ENCODE measurements around the gene NDC80.

Gene NDC80

DNA sequence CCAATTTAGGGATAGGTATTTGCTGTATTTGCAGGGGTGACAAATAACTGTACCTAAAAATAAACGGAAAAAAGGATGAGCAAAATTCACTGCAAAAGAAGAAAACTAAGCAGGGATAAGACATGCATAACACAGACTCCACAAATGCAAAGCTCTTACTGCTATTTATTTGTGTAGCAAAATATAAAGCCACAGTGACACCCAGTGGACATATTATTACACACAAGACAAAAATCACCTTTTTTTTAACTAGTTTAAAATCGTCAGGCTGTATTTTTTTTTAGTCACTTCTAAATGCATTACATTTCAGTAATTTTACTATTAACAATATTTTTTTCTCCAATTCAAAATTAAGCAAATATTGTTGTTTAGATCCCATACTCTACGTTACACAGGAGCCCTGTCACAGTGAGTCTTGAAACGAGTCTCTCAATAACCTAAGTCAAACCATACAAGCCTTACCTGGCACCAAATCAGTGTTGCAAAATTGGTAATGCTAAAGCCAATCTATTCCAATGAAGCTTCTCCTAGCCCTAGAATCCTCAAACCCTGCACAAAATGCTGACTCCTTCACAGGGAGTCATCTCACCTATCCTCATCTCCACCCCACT, 23.8 kb upstream of the NDC80 start:
- peaks cover 0 to 17% (median 13%) of the 10 kb centered on the region in 10 experiments; a peak in 15 of 20 replicates for H3K4me1 ChIP-seq
- H4K20me1 ChIP-seq = no peaks in the 10 kb centered on the region
- H3K4me2 ChIP-seq = no peak overlapping the region
- peaks cover 3 to 42% (median 10%) of the 10 kb centered on the region in 11 experiments; a peak in 15 of 22 replicates for H3K36me3 ChIP-seq
- no peak overlapping the region for H3K4me3 ChIP-seq
- no peak for TF ChIP-seq Cebpa-rat (IDR thresholded peaks at IDR 0.05)
- no peak overlapping the region for H3K27ac ChIP-seq
- H3K9ac ChIP-seq = no peak overlapping the region
- H3K9me3 ChIP-seq (replicated peaks in 1 of 11) = no peaks in the 10 kb centered on the region
- H3K27me3 ChIP-seq = no peaks in the 10 kb centered on the region

DNA sequence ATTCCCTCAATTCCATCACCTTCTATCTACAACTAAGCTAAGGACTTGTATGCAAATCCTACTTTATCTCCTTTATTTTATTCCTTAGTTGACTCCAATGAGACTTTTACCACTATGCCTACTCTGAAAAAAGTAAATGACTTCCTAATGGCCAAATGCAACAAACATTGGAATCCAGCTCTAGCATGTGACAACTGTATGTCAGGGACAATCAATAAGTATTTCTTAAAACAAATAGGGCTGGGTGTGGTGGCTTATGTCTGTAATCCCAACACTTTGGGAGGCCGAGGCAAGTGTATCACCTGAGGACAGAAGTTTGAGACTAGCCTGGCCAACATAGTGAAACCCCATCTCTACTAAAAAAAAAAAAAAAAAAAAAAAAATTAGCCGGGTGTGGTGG, 21.9 kb upstream of the NDC80 start:
- TF ChIP-seq Cebpa-rat (IDR thresholded peaks at IDR 0.05) = no peak
- no peak overlapping the region for H3K4me3 ChIP-seq
- no peaks in the 10 kb centered on the region for H3K27me3 ChIP-seq
- no peak overlapping the region for H3K27ac ChIP-seq
- no peaks in the 10 kb centered on the region for H3K4me1 ChIP-seq
- no peaks in the 10 kb centered on the region for H3K9me3 ChIP-seq (replicated peaks in 1 of 11)
- no peaks in the 10 kb centered on the region for H4K20me1 ChIP-seq
- no peak overlapping the region for H3K9ac ChIP-seq
- H3K4me2 ChIP-seq = no peak overlapping the region
- H3K36me3 ChIP-seq = peaks cover 3 to 42% (median 10%) of the 10 kb centered on the region in 11 experiments; a peak in 15 of 22 replicates

DNA sequence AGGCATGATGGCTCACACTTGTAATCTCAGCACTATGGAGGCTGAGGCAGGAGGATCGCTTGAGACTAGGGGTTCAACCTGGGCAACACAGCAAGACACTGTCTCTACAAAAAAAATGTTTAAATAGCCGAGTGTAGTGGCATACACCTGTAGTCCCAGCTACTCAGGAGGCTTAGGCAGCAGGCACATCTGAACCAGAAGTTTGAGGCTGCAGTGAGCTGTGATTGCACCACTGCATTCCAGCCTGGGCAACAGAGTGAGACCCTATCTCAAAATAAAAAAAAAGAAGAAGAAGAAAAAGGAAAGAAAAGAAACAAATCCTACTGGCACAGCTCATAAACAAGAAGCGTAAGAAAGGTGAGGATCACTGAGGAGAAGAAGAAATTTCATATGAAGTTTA, 19.9 kb upstream of the NDC80 start:
- Histone ChIP-seq H3K9ac (no peak overlapping the region), H3K4me3 (no peak overlapping the region), H4K20me1 (no peaks in the 10 kb centered on the region), H3K27me3 (no peaks in the 10 kb centered on the region), H3K4me1 (no peaks in the 10 kb centered on the region), H3K36me3 (peaks cover 0 to 34% (median 10%) of the 10 kb centered on the region in 11 experiments; a peak in 14 of 22 replicates), H3K27ac (no peak overlapping the region), H3K9me3 (replicated peaks in 1 of 11) (no peaks in the 10 kb centered on the region), H3K4me2 (no peak overlapping the region)
- TF ChIP-seq Cebpa-rat (IDR thresholded peaks at IDR 0.05) = no peak

DNA sequence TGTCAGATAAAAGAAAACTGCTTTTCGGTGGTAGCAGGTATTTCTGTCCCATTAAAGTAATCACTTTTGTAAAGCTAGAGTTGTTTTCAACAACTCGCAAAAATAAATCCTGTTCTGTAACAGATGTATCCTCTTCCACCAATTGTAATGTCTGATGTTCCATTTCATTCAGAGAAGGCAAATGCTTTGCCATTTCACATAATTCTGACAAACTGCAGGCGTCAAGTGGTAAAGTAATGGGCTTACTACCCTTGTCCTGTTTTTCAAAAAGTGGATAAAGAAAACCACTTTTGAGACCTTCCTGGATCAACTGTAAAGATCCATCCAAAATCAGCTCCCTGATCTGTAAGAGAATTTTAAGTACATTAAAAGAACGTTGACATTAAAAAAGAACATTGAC, 16.7 kb upstream of the NDC80 start:
- Histone ChIP-seq H3K36me3 (peaks cover 0 to 23% (median 7%) of the 10 kb centered on the region in 11 experiments; a peak in 12 of 22 replicates), H3K9me3 (replicated peaks in 1 of 11) (no peaks in the 10 kb centered on the region), H3K4me1 (no peaks in the 10 kb centered on the region), H3K4me2 (no peak overlapping the region), H4K20me1 (no peaks in the 10 kb centered on the region), H3K9ac (no peak overlapping the region), H3K27me3 (no peaks in the 10 kb centered on the region), H3K4me3 (no peak overlapping the region), H3K27ac (no peak overlapping the region)
- no peak for TF ChIP-seq Cebpa-rat (IDR thresholded peaks at IDR 0.05)

DNA sequence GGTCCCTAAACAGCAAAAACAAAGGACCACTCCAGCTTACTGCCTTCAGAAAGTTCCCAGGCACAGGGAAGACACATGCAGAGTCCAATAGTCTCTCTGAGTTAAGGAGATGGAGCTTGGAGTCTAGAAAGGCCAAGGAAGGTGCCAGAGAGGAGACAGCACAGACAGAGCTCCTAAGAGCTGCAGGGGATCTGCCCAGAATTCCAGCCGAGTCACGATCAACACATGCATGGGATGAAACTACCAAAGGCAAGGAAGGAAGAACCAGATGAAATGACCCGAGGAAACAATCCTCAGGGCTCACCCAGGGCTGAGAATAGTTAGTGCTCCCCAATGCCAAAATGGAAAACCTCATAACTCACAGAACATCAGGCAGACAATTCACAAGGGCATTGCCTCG, 15.5 kb upstream of the NDC80 start:
- peaks cover 0 to 15% (median 7%) of the 10 kb centered on the region in 11 experiments; a peak in 11 of 22 replicates for H3K36me3 ChIP-seq
- H3K27ac ChIP-seq = no peak overlapping the region
- no peaks in the 10 kb centered on the region for H3K27me3 ChIP-seq
- no peak overlapping the region for H3K4me2 ChIP-seq
- no peaks in the 10 kb centered on the region for H4K20me1 ChIP-seq
- no peaks in the 10 kb centered on the region for H3K9me3 ChIP-seq (replicated peaks in 1 of 11)
- no peak for TF ChIP-seq Cebpa-rat (IDR thresholded peaks at IDR 0.05)
- no peak overlapping the region for H3K9ac ChIP-seq
- H3K4me3 ChIP-seq = no peak overlapping the region
- H3K4me1 ChIP-seq = no peaks in the 10 kb centered on the region

DNA sequence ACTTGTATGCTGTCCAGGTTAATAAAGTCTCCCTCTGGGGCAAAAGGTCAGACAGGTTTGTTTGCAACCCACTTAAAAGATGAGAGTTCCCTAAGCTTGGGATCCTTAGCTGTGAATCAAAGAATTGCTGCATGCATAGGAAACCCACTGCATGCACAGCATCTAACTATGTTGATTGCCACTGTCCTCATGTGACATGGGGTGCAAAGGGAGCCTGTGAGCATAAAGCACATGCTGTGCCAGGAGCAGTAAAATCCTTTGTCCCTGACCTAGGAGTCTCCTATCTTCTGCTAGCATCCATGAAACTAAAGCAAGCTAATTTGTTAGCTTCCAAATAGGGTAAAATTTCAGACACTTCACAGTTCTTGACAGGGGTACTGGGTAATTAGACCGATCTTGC, 13.8 kb upstream of the NDC80 start:
- no peak for TF ChIP-seq Cebpa-rat (IDR thresholded peaks at IDR 0.05)
- Histone ChIP-seq H4K20me1 (no peaks in the 10 kb centered on the region), H3K4me2 (no peak overlapping the region), H3K4me3 (no peak overlapping the region), H3K4me1 (no peaks in the 10 kb centered on the region), H3K27me3 (no peaks in the 10 kb centered on the region), H3K27ac (no peak overlapping the region), H3K9ac (no peak overlapping the region), H3K36me3 (peaks cover 5 to 19% (median 13%) of the 10 kb centered on the region in 11 experiments; a peak in 18 of 22 replicates), H3K9me3 (replicated peaks in 1 of 11) (no peaks in the 10 kb centered on the region)

DNA sequence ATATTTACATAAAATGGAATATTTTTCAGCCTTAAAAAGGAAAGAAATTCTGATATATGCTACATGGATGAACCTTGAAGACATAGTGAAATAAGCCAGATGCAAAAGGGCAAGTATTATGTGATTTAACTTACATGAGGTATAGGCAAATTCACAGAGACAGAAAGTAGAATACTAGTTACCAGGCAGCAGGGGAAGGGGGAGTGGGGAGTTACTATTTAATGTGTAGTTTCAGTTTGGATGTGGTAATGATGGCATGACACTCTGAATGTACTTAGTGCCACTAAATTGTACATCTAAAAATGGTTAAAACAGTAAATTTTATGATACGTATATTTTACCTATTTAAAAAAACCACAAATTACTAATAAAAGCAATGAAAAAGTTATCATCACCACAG, 12.1 kb upstream of the NDC80 start:
- Histone ChIP-seq H3K27ac (no peak overlapping the region), H3K36me3 (peaks cover 11 to 36% (median 26%) of the 10 kb centered on the region in 11 experiments; a peak in 20 of 22 replicates), H4K20me1 (no peaks in the 10 kb centered on the region), H3K4me3 (no peak overlapping the region), H3K4me2 (no peak overlapping the region), H3K27me3 (no peaks in the 10 kb centered on the region), H3K4me1 (no peaks in the 10 kb centered on the region), H3K9ac (no peak overlapping the region), H3K9me3 (replicated peaks in 1 of 11) (no peaks in the 10 kb centered on the region)
- no peak for TF ChIP-seq Cebpa-rat (IDR thresholded peaks at IDR 0.05)

DNA sequence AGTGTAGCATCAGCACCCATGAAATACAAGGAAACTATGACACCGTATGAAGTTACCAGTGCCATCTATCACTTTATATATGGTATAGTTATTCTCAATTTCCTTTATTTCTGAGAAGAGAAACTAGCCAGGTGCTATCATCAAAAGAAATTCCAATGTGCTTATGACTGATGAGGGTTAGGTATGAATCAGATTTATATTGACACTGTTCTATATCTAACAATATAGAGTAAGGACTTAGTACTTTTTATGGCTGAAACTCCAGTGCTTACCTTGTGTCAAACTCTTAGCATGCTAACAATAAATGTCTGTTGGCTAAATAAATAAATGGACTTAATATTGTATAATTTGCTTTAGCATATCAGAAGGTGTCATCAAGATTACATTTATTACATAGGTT, 7.0 kb upstream of the NDC80 start:
- no peaks in the 10 kb centered on the region for H3K9me3 ChIP-seq (replicated peaks in 1 of 11)
- H4K20me1 ChIP-seq = no peaks in the 10 kb centered on the region
- H3K36me3 ChIP-seq = peaks cover 24 to 66% (median 38%) of the 10 kb centered on the region in 11 experiments; a peak in 21 of 22 replicates
- TF ChIP-seq Cebpa-rat (IDR thresholded peaks at IDR 0.05) = no peak
- no peak overlapping the region for H3K27ac ChIP-seq
- no peak overlapping the region for H3K4me3 ChIP-seq
- H3K27me3 ChIP-seq = no peaks in the 10 kb centered on the region
- no peak overlapping the region for H3K4me2 ChIP-seq
- H3K4me1 ChIP-seq = peaks cover under 1 to 4% (median 1%) of the 10 kb centered on the region in 10 experiments; a peak in 15 of 20 replicates
- no peak overlapping the region for H3K9ac ChIP-seq

DNA sequence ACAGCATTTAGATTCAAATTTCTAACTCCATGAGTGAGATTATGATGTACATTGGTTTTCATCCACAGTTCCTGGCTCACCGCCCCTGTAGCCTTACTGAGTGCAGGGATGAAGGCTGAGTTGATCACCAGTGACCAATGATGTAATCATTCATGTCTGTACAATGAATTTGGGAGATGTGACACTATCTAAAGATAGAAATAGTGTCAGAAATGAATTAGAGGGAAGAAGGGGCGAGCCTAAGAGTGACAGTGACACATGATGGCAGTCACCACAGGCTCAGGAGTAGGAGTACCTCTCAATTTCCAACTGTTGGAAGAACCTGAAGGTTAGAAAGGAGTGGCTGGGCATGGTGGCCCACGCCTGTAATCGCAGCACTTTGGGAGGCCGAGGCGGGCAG, 3.2 kb upstream of the NDC80 start:
- H3K9me3 ChIP-seq (replicated peaks in 1 of 11) = no peaks in the 10 kb centered on the region
- H3K4me1 ChIP-seq = peaks cover 16 to 27% (median 26%) of the 10 kb centered on the region in 10 experiments
- H3K27ac ChIP-seq = no peak overlapping the region
- peaks cover 0 to 5% (median 0%) of the 10 kb centered on the region in 11 experiments; a peak in 1 of 22 replicates for H4K20me1 ChIP-seq
- no peaks in the 10 kb centered on the region for H3K27me3 ChIP-seq
- no peak overlapping the region for H3K4me3 ChIP-seq
- no peak for TF ChIP-seq Cebpa-rat (IDR thresholded peaks at IDR 0.05)
- no peak overlapping the region for H3K9ac ChIP-seq
- peaks cover 11 to 44% (median 20%) of the 10 kb centered on the region in 11 experiments; a peak in 19 of 22 replicates for H3K36me3 ChIP-seq
- H3K4me2 ChIP-seq = no peak overlapping the region

DNA sequence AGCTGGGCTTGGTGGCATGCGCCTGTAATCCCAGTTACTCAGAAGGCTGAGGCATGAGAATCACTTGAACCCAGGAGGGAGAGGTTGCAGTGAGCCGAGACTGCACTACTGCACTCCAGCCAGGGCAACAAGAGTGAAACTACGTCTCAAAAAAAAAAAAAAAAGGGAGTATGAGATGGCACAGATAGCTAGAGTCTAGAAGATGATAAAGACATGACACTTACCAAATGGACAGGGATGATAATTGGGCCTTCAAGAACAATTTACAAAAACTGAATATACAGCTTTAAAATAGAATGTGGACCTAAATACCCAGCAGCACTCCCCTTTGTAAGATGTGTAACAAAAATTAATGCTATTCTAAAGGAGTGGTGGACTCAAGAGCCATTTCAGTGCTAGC, 2.8 kb upstream of the NDC80 start:
- Histone ChIP-seq H3K27ac (no peak overlapping the region), H3K9me3 (replicated peaks in 1 of 11) (no peaks in the 10 kb centered on the region), H3K9ac (no peak overlapping the region), H3K36me3 (peaks cover 7 to 43% (median 20%) of the 10 kb centered on the region in 11 experiments; a peak in 18 of 22 replicates), H3K4me3 (no peak overlapping the region), H4K20me1 (peaks cover 0 to 8% (median 0%) of the 10 kb centered on the region in 11 experiments; a peak in 1 of 22 replicates), H3K4me2 (0 out of 22 replicates have a peak overlapping the region, but pooled peaks of 1 of the 11 experiments have one; percentile 90), H3K27me3 (no peaks in the 10 kb centered on the region), H3K4me1 (peaks cover 20 to 31% (median 30%) of the 10 kb centered on the region in 10 experiments)
- no peak for TF ChIP-seq Cebpa-rat (IDR thresholded peaks at IDR 0.05)
